Activated CD8-positive, alpha-beta memory T cell treated with anti-CD3 and anti-CD28 coated beads, Interleukin-2, amount 50 U/mL, for 1 hour (primary cell): Measurements from ENCODE around the gene WNT16.

Experiments
- DNase-seq: peaks from one replicate; pipeline ENCODE4 v3.0.0-alpha.2; 2020; ENCODE audit errors: extremely low read depth

The WNT16 gene

GRCh38 chr7:121344093-121344492 is 15.3 kb downstream of the WNT16 start:
- no peak for DNase-seq

- no peak for DNase-seq
Observed at GRCh38 chr7:121344497-121344896, 15.7 kb downstream of the WNT16 start.

DNA sequence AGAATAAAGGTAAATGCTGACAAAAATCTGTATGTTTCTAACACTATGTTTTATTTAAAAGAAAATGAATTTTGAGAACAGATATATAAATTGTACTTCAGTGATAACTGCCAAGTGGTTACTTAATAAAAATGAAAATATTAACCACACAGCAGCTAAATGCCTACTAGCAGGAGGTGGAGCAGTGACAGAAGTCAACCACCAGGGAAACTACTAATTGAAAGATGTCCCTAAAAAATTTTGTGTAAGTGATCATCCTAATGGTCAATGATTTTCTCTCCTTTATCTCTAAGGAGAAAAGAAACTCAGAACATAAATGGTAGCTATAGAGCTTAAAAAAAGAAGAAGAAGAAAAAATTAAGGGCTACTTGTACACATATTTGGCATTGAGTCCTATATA is 22.9 kb downstream of the WNT16 start:
- no peak for DNase-seq

DNA sequence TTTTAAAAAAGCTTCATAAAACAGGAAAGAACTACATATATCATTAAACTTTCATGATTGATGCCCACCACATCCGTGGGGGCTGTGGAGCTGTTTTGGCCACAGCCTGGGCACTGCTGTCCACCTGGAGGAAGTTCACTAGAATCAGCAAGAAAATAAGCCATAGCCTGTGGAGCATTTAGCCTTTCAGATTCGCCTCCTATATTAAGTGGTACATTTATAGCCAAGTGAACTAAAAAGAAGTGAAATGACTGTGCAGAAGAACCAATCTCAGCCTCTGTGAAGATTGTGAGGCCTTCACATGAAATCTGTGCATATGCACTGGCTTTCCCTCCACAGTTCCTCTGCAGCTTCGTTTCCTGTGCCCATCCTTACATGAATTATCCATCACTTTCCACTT is 23.5 kb downstream of the WNT16 start:
- no peak for DNase-seq

DNA sequence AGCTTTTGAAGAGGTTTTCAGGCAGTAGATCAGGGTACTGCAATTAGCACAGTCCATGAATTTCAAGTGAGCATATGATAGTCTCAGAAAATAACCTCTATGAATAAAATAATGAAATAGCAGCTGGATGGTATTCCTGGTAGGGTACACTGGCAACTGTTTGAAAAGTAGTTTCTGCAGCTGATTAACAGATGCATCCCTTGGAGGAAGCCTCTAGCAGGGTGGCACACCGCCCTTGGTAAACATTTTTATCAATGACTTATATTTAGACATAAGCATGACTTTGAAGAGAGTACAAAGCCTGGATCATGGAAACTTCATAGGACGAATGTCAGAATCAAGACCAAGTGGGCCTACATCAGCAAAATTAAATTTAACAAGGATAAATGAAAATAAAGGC is 26.8 kb downstream of the WNT16 start:
- DNase-seq, result no peak

- DNase-seq, result no peak
Observed at GRCh38 chr7:121360564-121360963, 31.8 kb downstream of the WNT16 start.

DNA sequence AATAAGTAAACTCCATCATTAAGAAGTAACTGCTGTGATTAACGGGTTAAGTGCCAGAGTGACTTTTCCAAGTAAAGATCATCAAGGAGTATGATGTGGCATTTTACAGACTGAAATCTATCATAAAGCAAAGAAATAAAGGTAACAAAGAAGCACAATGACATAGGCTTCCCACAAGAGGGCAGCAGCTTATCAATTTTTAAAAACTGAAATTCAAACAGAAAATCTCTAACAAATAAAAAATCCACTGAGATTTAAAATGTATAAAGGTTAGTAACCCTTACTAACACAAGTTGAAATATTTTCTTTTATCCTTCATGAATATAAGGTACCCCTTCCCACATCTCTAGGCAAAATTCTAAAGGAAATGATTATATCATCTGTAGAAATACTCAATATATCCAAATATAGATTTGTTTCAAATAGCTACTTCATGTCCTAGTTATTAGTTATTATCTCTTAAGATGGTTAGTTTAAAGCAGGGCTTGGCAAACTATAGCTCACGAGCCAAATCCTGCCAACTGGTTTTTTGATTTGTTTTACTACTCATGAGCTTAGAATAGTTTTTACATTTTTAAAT is 38.1 kb downstream of the WNT16 start:
- DNase-seq, result no peak

GRCh38 chr7:121369462-121369861 is 40.7 kb downstream of the WNT16 start:
- no peak for DNase-seq

DNA sequence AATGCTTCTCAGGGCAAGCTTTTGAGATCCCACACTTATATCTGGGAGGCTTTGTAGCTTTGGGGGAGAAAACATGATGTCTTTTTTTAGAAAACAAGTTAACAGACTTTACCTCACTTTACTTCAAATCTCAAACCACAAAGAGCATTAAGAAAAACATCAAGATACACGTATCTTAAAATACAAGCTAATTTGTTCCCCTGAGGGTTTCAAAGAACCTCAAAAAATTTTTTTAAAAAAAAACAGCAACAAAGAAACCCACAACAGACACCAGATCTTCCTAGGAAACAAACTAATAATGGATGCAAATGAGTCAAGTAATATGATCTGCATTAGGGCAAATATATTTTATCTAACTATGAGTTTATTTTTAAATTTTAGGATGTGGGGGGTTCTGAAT is 42.6 kb downstream of the WNT16 start:
- no peak for DNase-seq

DNA sequence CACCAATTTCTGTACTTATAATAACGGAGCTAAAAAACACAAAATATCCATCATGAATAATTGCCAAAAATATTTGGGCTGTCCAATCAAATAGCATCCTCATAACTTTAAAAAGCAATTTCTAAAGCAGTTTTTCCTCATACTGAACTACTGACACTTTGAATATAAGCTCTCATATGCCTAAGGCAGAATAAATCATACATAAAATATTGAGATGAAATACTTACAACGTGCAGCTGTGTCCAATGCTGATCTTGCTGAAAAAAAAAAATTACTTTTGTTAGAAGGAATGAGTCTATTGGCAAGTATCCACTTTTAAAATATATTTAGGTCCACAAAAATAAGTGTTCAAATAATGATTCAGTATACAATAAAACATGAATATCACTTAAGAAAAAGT is 43.1 kb downstream of the WNT16 start:
- no peak for DNase-seq

- no peak for DNase-seq
Observed at GRCh38 chr7:121372376-121373010, 43.7 kb downstream of the WNT16 start.

DNA sequence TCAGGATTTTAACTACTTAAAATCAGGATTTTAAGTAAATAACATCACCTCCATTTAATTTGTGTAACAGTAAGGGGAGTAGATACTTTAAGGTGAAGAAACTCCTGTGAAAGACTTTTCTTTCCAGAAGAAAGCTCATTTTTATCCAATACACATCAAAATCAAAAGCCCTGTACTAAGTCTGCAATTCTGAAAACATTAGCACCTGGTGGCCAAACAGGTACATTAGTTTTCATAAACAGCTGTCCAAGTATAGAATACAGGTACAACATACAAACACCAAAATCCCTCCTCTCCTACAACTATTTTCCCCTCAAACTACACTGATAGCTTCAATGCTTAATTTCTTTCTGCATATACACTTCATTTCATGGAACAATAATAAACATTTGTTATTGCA is 44.4 kb downstream of the WNT16 start:
- DNase-seq, result no peak

- DNase-seq, result no peak
Observed at GRCh38 chr7:121376979-121377378, 48.2 kb downstream of the WNT16 start.

DNA sequence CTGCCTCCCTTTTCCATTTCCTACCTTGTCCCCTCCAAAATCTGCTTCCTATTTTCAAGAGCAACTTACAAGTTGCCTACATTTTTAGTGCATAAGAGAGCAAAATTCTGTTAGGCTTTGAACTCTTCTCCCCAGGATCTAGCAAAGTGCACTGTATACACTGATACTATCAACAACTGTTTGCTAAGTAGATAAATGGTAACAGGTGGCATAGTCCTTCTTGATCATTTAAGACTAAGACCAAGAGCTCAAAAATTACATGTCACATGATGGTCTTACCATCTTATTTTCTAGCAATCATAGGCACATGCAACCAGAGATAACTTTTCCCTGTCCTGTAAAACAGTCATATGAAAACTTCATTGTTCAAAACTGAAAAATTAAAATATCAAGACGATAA is 51.1 kb downstream of the WNT16 start:
- DNase-seq, result no peak

- DNase-seq, result no peak
Observed at GRCh38 chr7:121382473-121382872, 53.7 kb downstream of the WNT16 start.

- no peak for DNase-seq
Observed at GRCh38 chr7:121383235-121383910, 54.6 kb downstream of the WNT16 start.

DNA sequence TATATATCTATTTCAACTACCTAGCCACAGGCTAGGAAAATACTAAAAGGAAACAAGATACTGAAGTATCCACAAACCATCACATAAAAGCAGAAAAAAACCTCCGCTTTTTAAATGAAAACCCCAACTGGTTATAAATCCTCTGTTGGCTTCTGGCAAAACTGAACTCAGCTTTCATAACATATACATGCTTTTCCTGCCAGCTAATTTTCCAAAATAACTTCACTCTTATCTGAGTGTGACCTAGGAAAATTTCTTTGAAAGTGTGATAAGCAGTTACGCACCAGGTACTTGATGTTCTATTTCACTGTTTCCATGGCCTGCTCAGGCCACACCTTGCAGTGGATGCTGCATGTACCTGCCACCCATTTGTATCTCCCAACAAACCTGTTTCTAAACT is 55.5 kb downstream of the WNT16 start:
- no peak for DNase-seq

GRCh38 chr7:121385056-121385799 is 56.4 kb downstream of the WNT16 start:
- DNase-seq, result no peak

DNA sequence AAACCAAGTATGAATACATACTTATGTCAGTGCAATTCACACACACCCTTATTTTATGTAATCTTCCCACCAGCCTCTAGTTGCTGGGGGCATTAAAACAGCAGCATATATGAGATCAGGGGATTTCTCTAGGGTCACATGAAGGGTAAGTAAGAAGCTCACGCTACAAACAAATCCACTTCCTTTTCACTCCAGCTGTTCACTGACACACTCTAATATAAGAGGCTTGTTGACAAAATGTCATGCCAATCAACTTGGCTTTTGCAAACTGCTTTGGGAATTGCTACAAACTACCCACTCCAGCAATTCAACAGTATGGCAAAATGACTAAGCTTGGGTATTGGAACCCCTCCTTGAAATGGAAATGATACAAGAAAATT is 57.0 kb downstream of the WNT16 start:
- no peak for DNase-seq

DNA sequence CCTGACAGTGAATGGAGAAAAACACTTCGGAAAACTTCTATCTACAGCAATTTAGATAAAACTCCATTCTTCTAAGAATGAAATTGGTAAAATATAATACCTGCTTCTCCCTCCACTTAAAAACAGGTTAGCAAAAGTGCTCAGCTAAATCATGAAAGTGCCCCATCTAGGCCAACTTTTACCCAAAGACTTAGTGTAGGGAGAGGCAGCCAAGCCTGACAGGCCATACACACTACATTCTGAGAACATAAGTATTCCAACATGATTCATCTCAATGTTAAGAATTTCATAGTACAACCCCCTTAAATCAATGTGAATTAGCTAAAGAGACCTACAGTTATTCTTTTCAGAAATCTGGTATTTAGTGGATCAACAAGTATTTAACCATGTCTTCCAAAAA is 60.1 kb downstream of the WNT16 start:
- DNase-seq, result no peak

DNA sequence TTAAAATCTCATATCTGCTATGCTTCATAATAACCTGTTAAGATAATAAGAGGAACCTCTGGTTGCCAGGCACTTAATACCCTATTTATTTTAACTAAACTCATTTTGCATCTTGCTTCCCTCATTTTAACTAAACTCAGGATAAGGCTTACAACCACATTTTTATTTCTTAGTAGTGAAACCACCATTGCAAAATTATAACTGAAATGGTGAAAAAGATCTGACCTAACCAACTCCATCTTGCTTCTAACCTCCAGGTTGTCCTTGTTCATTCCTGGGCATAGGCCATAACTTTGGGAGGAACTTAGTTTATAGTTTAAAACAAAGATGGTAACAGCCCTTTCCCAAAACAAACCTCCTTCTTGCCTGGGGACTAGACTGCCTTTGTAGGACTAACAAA is 61.3 kb downstream of the WNT16 start:
- no peak for DNase-seq

DNA sequence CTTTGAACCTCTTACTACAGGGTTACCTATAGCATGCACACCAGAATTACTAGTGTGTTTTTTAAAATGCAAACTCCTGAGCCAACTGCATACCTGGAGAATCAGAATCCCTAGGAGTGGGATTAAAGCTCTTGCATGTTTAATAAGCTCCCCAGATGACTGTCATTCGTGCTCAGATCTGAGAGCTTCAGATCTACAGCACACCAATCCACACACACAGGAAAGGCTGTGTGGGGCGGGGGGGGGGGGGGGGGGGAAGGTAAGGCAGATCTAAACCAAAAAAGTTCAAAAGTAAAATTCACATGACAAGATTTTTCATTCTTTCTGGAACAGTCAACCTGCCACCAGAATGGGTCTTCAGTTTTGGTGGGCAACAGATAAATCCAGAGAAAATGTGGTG is 61.8 kb downstream of the WNT16 start:
- DNase-seq, result no peak
